Endothelial cell of umbilical vein (primary cell): ENCODE results near the gene GAP43. TPM values are rescaled to one million over a fixed set of nuclear protein-coding genes. Genes with fewer than 3 reads are reported as not detected.

ENCODE experiments used
- BruUV-seq: library from RNA; stranded (reverse); fragments of 400-500 nt; replicated peaks from 2 replicates; lab custom pipeline; 2021; lab: Mats Ljungman, UMichigan
- CTCF ChIA-PET: fragments of 300-600, 350-600 bp; sonication (Branson Sonifier 250); formaldehyde crosslinking; loops from one replicate; lab custom pipeline; 2021; ENCODE audit warnings: antibody characterized with exemption, inconsistent platforms; lab: Charles Lee
- POLR2A ChIA-PET: fragments of 300-600, 350-600 bp; sonication (Branson Sonifier 250); formaldehyde crosslinking; loops from one replicate; lab custom pipeline; 2021; ENCODE audit warnings: antibody characterized with exemption, inconsistent platforms; lab: Charles Lee
- DNase-seq: peaks from one replicate; pipeline ENCODE4 v3.0.0-alpha.2; 2011; ENCODE audit warnings: low read depth, low spot score
- FAIRE-seq: peaks from 2 replicates; lab custom pipeline; 2011; peaks lifted over from hg19 to GRCh38; lab: Jason Lieb, UNC
- H2AFZ ChIP-seq: 2 replicates; pipeline ENCODE4 v1.6.0; 2012; ENCODE audit warnings: low read depth, low read length, control low read depth, inconsistent platforms
- H3K27ac ChIP-seq: 2 replicates; pipeline ENCODE4 v1.5.1; 2011; ENCODE audit warnings: low read depth, mild to moderate bottlenecking, control low read depth, low read length, moderate library complexity; ENCODE audit not compliant: insufficient read depth
- H3K27me3 ChIP-seq, 2 experiments: 2 replicates each; pipeline versions ENCODE4 v1.6.0 to v1.6.1; 2011; ENCODE audit warnings: low read length in 2 of 2, mixed read lengths in 1 of 2; ENCODE audit not compliant: control insufficient read depth in 2 of 2, insufficient read depth in 2 of 2
- H3K36me3 ChIP-seq, 2 experiments: 2 replicates in 1 of 2; 3 replicates in 1 of 2; pipeline ENCODE4 v1.5.1; 2011; ENCODE audit warnings: low read length in 2 of 2, mild to moderate bottlenecking in 1 of 2, moderate library complexity in 1 of 2; ENCODE audit not compliant: control insufficient read depth in 2 of 2, insufficient read depth in 2 of 2; ENCODE audit errors: extremely low read depth in 1 of 2
- H3K4me1 ChIP-seq: 3 replicates; pipeline ENCODE4 v1.5.1; 2011; ENCODE audit warnings: mild to moderate bottlenecking, low read length; ENCODE audit not compliant: control insufficient read depth, insufficient read depth; ENCODE audit errors: extremely low read depth
- H3K4me2 ChIP-seq: 2 replicates; pipeline ENCODE4 v1.6.1; 2011; ENCODE audit warnings: low read length, control low read depth, mixed read lengths; ENCODE audit not compliant: insufficient read depth
- H3K4me3 ChIP-seq, 3 experiments: fragments of 200-600 bp in 1 of 3; sonication (generic), shearing (Covaris generic) in 1 of 3; replicated peaks in 1 of 3; 2 replicates each; pipeline ENCODE4 v1.5.1; 2011 to 2016; ENCODE audit warnings: control low read depth in 3 of 3, low read length in 3 of 3, mild to moderate bottlenecking in 2 of 3, inconsistent platforms in 1 of 3, low read depth in 1 of 3, moderate library complexity in 1 of 3; ENCODE audit not compliant: insufficient read depth in 1 of 3
- H3K79me2 ChIP-seq: 2 replicates; pipeline ENCODE4 v1.6.0; 2012; ENCODE audit warnings: low read length, inconsistent platforms; ENCODE audit not compliant: control insufficient read depth, insufficient read depth
- H3K9ac ChIP-seq: replicated peaks from 2 replicates; pipeline ENCODE3; 2011; ENCODE audit warnings: low read length, control low read depth; ENCODE audit not compliant: insufficient read depth; ENCODE audit errors: extremely low read depth
- H3K9me1 ChIP-seq: replicated peaks from 3 replicates; pipeline ENCODE4 v1.6.0; 2011; ENCODE audit warnings: mild to moderate bottlenecking, low read length; ENCODE audit not compliant: control insufficient read depth, insufficient read depth; ENCODE audit errors: extremely low read depth
- H3K9me3 ChIP-seq: replicated peaks from 2 replicates; pipeline ENCODE4 v1.5.1; 2012; ENCODE audit warnings: low read length, inconsistent platforms; ENCODE audit not compliant: control insufficient read depth, insufficient read depth
- H4K20me1 ChIP-seq: replicated peaks from 2 replicates; pipeline ENCODE3; 2011; ENCODE audit warnings: mild to moderate bottlenecking, low read length; ENCODE audit not compliant: control insufficient read depth, insufficient read depth; ENCODE audit errors: extremely low read depth
- EZH2 ChIP-seq: IDR thresholded peaks from 2 replicates; pipeline ENCODE4 v1.6.1; 2012; ENCODE audit warnings: borderline replicate concordance, low read depth, mild to moderate bottlenecking, moderate library complexity, low read length, inconsistent platforms; ENCODE audit not compliant: severe bottlenecking
- FOS ChIP-seq: IDR thresholded peaks from 2 replicates; pipeline ENCODE4 v1.6.1; 2011; ENCODE audit warnings: mild to moderate bottlenecking, low read length, moderate library complexity, borderline replicate concordance; ENCODE audit not compliant: insufficient read depth
- GATA2 ChIP-seq: IDR thresholded peaks from 2 replicates; pipeline ENCODE4 v1.7.0; 2011; ENCODE audit warnings: low read depth, mild to moderate bottlenecking, moderate library complexity, mixed read lengths, low read length; ENCODE audit not compliant: insufficient read length, insufficient read depth
- JUN ChIP-seq: IDR thresholded peaks from 2 replicates; pipeline ENCODE4 v1.6.1; 2011; ENCODE audit warnings: borderline replicate concordance, low read depth; ENCODE audit not compliant: insufficient read length, insufficient read depth
- MYC ChIP-seq: IDR thresholded peaks from one replicate; pipeline ENCODE4 v1.6.1; 2011; ENCODE audit warnings: mild to moderate bottlenecking, low read depth, low read length
- POLR2A ChIP-seq: IDR thresholded peaks from 2 replicates; pipeline ENCODE4 v1.6.1; 2012; ENCODE audit warnings: low read depth, mild to moderate bottlenecking, control low read depth, low read length
- POLR2AphosphoS5 ChIP-seq: IDR thresholded peaks from 2 replicates; pipeline ENCODE4 v1.6.1; 2012; ENCODE audit warnings: low read depth, mild to moderate bottlenecking, control low read depth, low read length, moderate library complexity; ENCODE audit not compliant: insufficient read depth
- dilution Hi-C: fragments of 300-500 bp; cut with MboI; formaldehyde crosslinking; loops from one replicate; pipeline ENCODE4 v1.15.0; 2019; ENCODE audit warnings: low sequenced_read_pairs; ENCODE audit not compliant: extremely low pct_ligation_motif_present
- intact Hi-C: fragments of 100-400 bp; cut with micrococcal nuclease; formaldehyde crosslinking; loops from one replicate; pipeline ENCODE4 v1.10.0; 2022
- polyA plus RNA-seq, 4 experiments: library from polyadenylated mRNA; depleted of rRNA in 3 of 4; stranded (reverse) in 3 of 4; unstranded in 1 of 4; fragments of >200 nt; gene quantifications; 2 replicates each; pipeline versions ENCODE4 v1.2.1 to v1.2.3, GENCODE V29; 2011 to 2012; ENCODE audit warnings: missing spikeins in 1 of 4
- total RNA-seq: library from RNA; stranded (reverse); gene quantifications from 2 replicates; pipeline ENCODE4 v1.2.3, GENCODE V29; 2021
- TF ChIP-seq, protein P1 (sequence below), 2 donors: IDR thresholded peaks; 1 replicate in 1 of 2; 2 replicates in 1 of 2; pipeline ENCODE4 v1.5.1; 2011; ENCODE audit warnings: low read length in 2 of 2, mild to moderate bottlenecking in 2 of 2, moderate library complexity in 2 of 2, control low read depth in 1 of 2, inconsistent platforms in 1 of 2, low read depth in 1 of 2; ENCODE audit not compliant: insufficient read depth in 1 of 2; ENCODE audit errors: extremely low read depth in 1 of 2
- TF ChIP-seq, protein P2 (sequence below): IDR thresholded peaks from 2 replicates; pipeline ENCODE4 v1.6.1; 2011; ENCODE audit not compliant: insufficient read depth, insufficient read length

Gene GAP43
- total and polyA plus RNA-seq, 2 donors (not counting 3 experiments of a cell fraction or from before 2014, with no cell fraction given), result 0.06 TPM; not detected in 1

DNA sequence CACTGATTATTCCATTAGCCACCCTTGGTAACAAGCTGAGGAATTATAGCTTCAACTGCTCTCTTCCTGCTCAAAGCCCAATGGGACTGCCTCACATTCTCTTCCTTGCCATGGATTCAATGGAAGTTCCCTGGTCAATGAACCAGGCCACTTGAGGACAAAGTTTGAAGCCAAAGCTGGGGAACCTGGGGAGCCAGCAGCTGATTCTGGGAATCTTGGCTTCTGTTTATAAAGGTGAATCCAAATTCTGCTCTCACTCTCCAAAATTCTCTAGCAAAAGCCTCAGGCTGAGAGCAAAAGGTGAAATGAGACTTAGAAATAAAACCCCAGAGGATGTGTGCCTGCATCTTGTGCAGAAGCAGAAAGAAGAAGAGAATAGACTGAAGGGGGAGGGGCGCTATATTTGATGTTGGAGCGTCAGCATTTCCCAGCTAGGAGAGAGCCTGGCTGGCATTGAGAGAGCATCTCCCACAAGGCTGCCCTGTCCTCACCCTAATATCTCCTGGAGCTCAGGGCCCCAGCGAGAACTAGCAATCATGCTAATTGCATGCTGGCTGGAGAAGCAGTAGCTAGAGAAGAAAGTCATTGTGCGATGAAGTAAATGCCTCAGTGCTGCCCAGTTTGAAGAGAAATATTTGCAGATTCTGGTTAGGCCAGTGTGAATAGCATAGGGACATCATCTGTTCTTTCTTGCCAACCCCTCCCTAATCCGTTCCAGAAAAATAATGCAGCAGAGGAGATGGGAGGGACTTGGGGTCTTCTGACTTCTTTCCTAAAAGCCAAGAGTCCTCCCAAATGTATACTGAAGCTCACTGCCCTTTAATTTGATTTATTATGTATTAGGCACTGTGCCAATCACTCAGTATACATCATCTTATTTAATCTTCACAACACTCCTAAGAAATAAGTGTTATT, 34.9 kb upstream of the GAP43 start:
- Histone ChIP-seq H3K36me3 (no peaks in the 10 kb centered on the region), H3K27ac (no peak overlapping the region), H4K20me1 (no peaks in the 10 kb centered on the region), H3K79me2 (no peaks in the 10 kb centered on the region), H3K9ac (no peak overlapping the region), H3K9me3 (no peaks in the 10 kb centered on the region), H3K4me2 (no peak overlapping the region), H2AFZ (no peak overlapping the region), H3K27me3 (peaks cover 0 to 2% of the 10 kb centered on the region in 2 experiments), H3K4me1 (no peaks in the 10 kb centered on the region), H3K9me1 (no peaks in the 10 kb centered on the region), H3K4me3 (no peak overlapping the region)
- no peak for TF ChIP-seq JUN
- TF ChIP-seq EZH2, result no peak
- TF ChIP-seq MYC, result no peak
- no peak for TF ChIP-seq FOS
- no peak for TF ChIP-seq GATA2
- TF ChIP-seq POLR2AphosphoS5, result no peak
- TF ChIP-seq, protein P1, sequence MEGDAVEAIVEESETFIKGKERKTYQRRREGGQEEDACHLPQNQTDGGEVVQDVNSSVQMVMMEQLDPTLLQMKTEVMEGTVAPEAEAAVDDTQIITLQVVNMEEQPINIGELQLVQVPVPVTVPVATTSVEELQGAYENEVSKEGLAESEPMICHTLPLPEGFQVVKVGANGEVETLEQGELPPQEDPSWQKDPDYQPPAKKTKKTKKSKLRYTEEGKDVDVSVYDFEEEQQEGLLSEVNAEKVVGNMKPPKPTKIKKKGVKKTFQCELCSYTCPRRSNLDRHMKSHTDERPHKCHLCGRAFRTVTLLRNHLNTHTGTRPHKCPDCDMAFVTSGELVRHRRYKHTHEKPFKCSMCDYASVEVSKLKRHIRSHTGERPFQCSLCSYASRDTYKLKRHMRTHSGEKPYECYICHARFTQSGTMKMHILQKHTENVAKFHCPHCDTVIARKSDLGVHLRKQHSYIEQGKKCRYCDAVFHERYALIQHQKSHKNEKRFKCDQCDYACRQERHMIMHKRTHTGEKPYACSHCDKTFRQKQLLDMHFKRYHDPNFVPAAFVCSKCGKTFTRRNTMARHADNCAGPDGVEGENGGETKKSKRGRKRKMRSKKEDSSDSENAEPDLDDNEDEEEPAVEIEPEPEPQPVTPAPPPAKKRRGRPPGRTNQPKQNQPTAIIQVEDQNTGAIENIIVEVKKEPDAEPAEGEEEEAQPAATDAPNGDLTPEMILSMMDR (IDR thresholded peaks at IDR 0.05; ENCODE audit: extremely low read depth in 1 of 2, insufficient read depth in 1 of 2, low read depth in 1 of 2, low read length in 2 of 2), result no peak
- TF ChIP-seq POLR2A, result no peak
- TF ChIP-seq, protein P2, sequence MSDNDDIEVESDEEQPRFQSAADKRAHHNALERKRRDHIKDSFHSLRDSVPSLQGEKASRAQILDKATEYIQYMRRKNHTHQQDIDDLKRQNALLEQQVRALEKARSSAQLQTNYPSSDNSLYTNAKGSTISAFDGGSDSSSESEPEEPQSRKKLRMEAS, result no peak
- CTCF ChIA-PET, result interaction anchor here (1.1 kb wide), 1 partner anchor 8 kb away, joined by 3 read pairs; no protein-coding TSS in a partner anchor
- intact Hi-C loops, result no loop called here
- FAIRE-seq (no peak), DNase-seq (no peak)
- BruUV-seq, result no TSS peak
- dilution Hi-C loops, result no loop called here
- POLR2A ChIA-PET, result no interaction called here
